Raji (cell line): ENCODE data around the gene AMDHD2.

ENCODE experiments used
- POLR2A ChIP-seq: IDR thresholded peaks from 2 replicates; pipeline ENCODE4 v1.6.1; 2011; ENCODE audit warnings: low read depth, low read length, control low read depth; ENCODE audit not compliant: insufficient read depth

Gene AMDHD2

GRCh38 chr16:2517954-2518605, 2.1 kb upstream of the AMDHD2 start:
- no peak for TF ChIP-seq POLR2A

GRCh38 chr16:2518823-2519710, 1.1 kb upstream of the AMDHD2 start:
- no peak for TF ChIP-seq POLR2A

GRCh38 chr16:2519711-2520080, 475 bp upstream of the AMDHD2 start:
- TF ChIP-seq POLR2A: no peak

DNA sequence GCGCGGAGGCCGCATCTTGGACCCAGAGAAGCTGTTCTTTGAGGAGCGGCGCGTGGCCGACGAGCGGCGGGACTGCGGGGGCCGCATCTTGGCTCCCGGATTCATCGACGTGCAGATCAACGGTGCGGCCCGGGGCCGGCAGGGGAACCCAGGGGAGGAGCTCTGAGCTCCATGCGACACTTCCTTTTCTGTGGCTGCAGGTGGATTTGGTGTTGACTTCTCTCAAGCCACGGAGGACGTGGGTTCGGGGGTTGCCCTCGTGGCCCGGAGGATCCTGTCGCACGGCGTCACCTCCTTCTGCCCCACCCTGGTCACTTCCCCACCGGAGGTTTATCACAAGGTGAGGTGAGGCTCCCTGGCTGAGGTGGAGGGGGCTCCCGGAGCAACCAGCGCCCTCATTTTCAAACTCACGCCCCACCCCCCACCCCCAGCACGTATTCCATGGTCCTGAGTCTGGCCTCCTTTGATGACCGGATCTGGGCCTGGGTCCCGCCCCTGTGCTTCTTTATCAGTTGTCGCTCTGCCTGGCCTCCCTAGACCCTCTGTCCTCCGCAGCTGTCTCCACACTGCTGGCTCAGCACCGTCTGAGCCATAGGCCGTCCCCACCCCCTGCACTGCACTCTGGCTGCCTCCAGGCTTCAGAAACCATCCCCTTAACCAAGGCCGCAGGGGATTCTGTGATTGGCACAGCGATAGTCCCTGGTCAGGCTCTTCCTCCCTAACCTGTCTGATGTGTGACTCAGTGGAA, 787 bp downstream of the AMDHD2 start:
- no peak for TF ChIP-seq POLR2A

DNA sequence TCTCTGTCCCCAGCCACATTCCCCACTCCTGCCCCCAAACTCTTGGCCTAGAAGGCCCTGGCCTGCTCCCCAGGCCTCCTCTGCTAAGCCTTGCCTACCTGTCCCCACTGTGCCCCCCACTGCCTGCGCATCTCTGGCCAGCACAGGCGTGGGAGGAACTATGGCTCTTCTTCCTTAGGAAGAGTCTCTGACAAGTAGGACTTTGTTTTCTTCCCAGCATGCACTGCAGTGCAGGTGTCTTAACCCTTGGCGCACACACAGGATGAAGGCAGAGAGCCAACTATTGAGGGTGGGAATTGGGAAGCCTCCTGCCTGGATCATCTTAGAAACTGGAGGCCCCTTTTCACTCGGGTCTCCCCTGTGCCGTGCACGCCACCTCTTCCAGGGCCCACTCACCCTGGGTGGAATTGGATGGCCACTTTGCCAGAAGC, 3.6 kb downstream of the AMDHD2 start:
- TF ChIP-seq POLR2A: no peak

GRCh38 chr16:2524339-2524938, 4.3 kb downstream of the AMDHD2 start:
- TF ChIP-seq POLR2A: no peak

GRCh38 chr16:2526135-2526534, 6.0 kb downstream of the AMDHD2 start:
- no peak for TF ChIP-seq POLR2A

- TF ChIP-seq POLR2A: no peak
Observed at GRCh38 chr16:2527071-2527783, 7.1 kb downstream of the AMDHD2 start.

DNA sequence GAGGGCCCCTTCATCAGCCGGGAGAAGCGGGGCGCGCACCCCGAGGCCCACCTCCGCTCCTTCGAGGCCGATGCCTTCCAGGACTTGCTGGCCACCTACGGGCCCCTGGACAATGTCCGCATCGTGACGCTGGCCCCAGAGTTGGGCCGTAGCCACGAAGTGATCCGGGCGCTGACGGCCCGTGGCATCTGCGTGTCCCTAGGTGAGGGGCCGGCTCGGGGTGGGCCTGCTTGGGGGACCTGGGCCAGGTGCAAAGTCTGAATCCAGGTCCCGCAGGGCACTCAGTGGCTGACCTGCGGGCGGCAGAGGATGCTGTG, 7.6 kb downstream of the AMDHD2 start:
- no peak for TF ChIP-seq POLR2A

GRCh38 chr16:2528161-2529060, 8.2 kb downstream of the AMDHD2 start:
- TF ChIP-seq POLR2A: no peak

DNA sequence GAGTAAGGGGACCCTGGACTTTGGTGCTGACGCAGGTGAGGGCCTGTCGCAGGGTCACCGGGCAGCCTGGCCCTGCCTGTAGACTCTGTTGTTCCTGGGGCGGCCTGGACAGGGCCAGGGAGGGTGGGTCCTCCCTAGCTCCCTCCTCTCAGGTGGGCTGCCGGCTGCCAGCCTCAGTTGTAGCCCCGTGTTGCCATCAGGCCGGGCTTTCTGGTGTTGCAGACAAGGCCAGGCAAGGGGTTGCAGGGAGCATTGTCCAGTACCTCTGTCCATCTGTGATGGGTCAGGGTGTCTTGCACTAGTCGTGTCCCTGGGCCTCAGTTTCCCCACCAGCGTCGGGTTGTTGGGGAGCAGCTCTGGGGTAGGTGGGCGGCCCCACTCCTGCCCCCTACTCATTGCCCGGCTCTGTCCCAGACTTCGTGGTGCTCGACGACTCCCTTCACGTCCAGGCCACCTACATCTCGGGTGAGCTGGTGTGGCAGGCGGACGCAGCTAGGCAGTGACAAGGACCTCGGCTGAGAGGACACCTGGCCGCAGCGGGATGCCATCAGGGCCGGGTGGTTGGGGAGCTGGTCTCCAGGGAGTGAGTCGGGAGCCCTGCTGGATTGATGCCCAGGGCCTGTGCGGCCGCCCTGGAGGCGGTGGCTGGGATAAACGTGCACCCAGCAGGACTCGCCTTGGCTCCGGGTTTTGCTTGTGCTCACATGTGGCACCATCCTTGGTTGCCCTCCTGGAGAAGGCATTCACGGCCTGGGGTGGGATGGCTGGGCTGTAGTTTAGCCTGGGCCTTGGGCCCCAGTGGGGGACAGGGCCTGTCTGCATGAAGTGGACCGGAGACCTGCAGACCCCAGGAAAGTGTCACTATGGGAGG, 9.1 kb downstream of the AMDHD2 start:
- no peak for TF ChIP-seq POLR2A

- no peak for TF ChIP-seq POLR2A
Observed at GRCh38 chr16:2529961-2530628, 9.9 kb downstream of the AMDHD2 start.
